Memory B cell (primary cell): Measurements from ENCODE around the gene ADCY3.
A peak's percentile ranks its signal among the peaks of the same experiment; 100 is the strongest.

Experiments
- ATAC-seq: fragments of 150-1000 bp; cut with Tn5 transposase; 2 replicates; pipeline ENCODE4 v1.10.0; 2021; ENCODE audit warnings: low read depth, mild to moderate bottlenecking, moderate library complexity
- DNase-seq, 2 donors: peaks; one replicate each; pipeline ENCODE4 v3.0.0; 2022; ENCODE audit warnings: low spot score in 2 of 2
- H3K27ac Mint-ChIP-seq: one replicate; pipeline ENCODE4 v1.8.0; 2022; ENCODE audit warnings: mild to moderate bottlenecking, moderate library complexity, mixed read lengths
- H3K27me3 Mint-ChIP-seq: one replicate; pipeline ENCODE4 v1.8.0; 2022; ENCODE audit warnings: mixed read lengths
- H3K36me3 Mint-ChIP-seq: one replicate; pipeline ENCODE4 v1.8.0; 2022; ENCODE audit warnings: mild to moderate bottlenecking, mixed read lengths
- H3K4me1 Mint-ChIP-seq: one replicate; pipeline ENCODE4 v1.8.0; 2022; ENCODE audit warnings: mixed read lengths
- H3K4me3 Mint-ChIP-seq: one replicate; pipeline ENCODE4 v1.8.0; 2022; ENCODE audit warnings: mild to moderate bottlenecking, moderate library complexity, mixed read lengths
- H3K9me3 Mint-ChIP-seq: one replicate; pipeline ENCODE4 v1.8.0; 2022; ENCODE audit warnings: mixed read lengths

ADCY3 gene

DNA sequence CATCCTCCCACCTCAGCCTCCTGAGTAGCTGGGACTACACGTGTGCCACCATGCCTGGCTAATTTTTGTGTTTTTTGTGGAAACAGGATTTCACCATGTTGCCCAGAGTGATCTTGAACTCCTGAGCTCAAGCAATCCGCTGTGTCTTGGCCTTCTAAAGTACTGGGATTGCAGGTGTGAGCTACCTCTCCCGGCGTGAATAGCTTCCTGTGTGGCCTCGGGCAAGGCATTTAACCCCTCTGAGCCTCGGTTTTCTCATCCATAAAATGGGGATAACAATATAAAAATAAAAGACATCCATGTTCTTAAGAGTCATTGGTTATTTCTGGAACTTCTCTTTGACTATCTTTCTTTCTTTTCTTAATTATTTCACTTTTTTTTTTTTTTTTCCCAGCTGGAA, 19.3 kb upstream of the ADCY3 start:
- no peak for ATAC-seq
- H3K27ac Mint-ChIP-seq = no peak overlapping the region
- H3K9me3 Mint-ChIP-seq = no peaks in the 10 kb centered on the region
- peaks cover 1% of the 10 kb centered on the region for H3K36me3 Mint-ChIP-seq
- no peaks in the 10 kb centered on the region for H3K4me1 Mint-ChIP-seq
- no peak for DNase-seq
- no peak overlapping the region for H3K4me3 Mint-ChIP-seq
- peaks cover 1% of the 10 kb centered on the region for H3K27me3 Mint-ChIP-seq

DNA sequence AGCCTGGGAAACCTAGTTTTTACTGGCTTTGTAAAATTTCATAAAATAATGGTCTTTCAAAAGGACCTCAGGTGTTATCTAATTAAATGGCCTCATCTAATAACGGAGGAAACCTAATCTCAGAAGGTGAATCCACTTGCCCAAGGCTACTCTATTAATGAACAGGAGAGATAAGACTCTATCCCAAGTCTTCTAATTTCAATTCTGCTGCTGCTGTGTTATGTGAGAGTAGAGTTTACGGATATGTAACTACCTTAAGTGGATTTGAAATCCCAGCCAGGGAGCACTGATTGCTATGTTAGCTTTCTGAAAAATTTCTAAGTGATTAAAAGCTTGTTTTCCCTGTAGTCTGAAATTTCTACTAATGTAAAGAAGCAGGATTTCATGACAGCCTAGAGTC, 17.2 kb upstream of the ADCY3 start:
- Mint-ChIP-seq H3K4me1 (no peaks in the 10 kb centered on the region), H3K9me3 (no peaks in the 10 kb centered on the region), H3K4me3 (no peak overlapping the region), H3K27ac (no peak overlapping the region), H3K27me3 (peaks cover 1% of the 10 kb centered on the region), H3K36me3 (no peaks in the 10 kb centered on the region)
- no peak for DNase-seq
- ATAC-seq = no peak

DNA sequence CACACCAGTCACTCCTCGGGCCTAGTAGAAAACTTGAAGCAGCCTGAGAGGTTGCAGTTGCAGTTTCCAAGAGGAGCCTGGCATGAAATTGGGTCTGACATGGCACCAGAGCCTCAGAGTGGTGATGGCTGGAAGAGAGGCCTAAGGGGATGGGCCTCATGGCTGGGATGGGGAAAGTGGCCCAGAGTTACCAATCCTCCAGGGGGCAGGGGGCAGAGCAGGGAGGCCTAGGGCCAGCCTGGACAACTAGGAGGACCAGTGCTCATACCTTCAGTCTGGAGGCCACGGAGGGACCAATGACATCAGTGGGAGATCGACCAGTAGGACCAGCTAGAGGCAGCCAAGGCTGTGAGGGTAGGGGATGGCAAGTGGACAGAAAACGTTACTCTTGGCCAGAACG, 15.1 kb upstream of the ADCY3 start:
- no peak overlapping the region for H3K4me3 Mint-ChIP-seq
- DNase-seq (no peak), ATAC-seq (no peak)
- no peaks in the 10 kb centered on the region for H3K36me3 Mint-ChIP-seq
- H3K4me1 Mint-ChIP-seq = peaks cover 3% of the 10 kb centered on the region
- no peaks in the 10 kb centered on the region for H3K27me3 Mint-ChIP-seq
- no peak overlapping the region for H3K27ac Mint-ChIP-seq
- no peaks in the 10 kb centered on the region for H3K9me3 Mint-ChIP-seq

DNA sequence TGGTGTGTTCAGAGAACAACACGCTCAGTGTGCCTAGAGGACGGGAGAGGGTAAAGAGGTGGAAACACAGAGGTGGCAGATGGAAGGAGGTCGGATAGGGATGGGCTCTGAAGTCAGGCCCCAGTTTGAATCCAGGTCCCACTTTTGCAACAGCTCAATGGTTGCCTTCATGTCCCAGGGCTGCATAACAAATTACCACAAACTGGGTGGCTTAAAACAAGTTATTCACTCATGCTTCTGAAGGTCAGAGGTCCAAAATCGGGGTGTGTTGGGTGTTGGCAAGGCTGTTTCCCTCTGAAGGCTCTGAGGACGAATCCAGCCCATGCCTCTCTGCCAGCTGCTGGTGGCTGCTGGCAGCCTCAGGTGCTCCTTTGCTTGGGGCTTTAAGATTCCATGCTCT, 12.7 kb upstream of the ADCY3 start:
- H3K4me1 Mint-ChIP-seq = peaks cover 3% of the 10 kb centered on the region
- H3K27me3 Mint-ChIP-seq = no peaks in the 10 kb centered on the region
- no peak overlapping the region for H3K27ac Mint-ChIP-seq
- no peaks in the 10 kb centered on the region for H3K9me3 Mint-ChIP-seq
- no peak overlapping the region for H3K4me3 Mint-ChIP-seq
- DNase-seq (no peak), ATAC-seq (no peak)
- H3K36me3 Mint-ChIP-seq = no peaks in the 10 kb centered on the region

DNA sequence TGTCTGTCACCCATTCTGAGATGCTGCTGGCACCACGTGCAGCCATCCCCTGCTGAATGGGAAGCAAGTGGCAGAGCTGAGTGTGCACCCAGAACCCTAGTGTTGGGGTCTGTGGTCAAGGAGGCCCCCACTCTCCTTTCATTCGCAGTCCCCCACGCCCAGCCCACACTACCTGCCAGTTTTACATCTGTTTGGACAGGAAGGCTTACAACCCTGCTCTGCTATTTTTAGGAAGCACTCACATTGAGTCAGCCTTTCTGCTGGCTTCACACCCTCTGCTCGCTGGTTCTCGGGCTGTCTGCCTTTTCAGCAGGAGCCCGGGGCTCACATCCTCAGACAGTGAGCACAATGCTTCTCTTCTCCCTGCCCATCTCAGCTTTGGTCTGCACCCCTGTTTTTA, 10.7 kb upstream of the ADCY3 start:
- Mint-ChIP-seq H3K4me3 (no peak overlapping the region), H3K9me3 (no peaks in the 10 kb centered on the region), H3K27ac (no peak overlapping the region), H3K27me3 (no peaks in the 10 kb centered on the region), H3K4me1 (peaks cover 10% of the 10 kb centered on the region), H3K36me3 (no peaks in the 10 kb centered on the region)
- DNase-seq = no peak
- peak; percentile 26 for ATAC-seq

DNA sequence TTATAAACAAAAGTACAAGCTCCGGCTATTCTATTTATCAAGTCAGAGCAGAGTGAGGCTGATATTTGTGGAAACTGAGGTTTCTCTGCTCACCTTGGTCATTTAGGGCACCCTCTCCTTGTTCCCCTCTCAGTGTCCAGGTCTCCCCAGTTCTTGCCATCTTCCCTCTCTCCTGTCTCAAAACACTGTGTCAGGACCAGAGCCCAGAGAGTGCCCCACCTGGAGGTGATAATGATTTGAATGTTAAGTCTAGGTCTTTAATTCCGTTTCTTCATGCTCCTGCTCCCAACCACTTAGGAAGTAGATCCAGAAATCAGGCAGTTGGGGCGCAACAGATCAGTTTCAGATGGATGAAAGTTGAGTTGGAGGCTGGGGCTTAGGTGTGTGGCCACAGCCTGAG, 9.2 kb upstream of the ADCY3 start:
- no peak for ATAC-seq
- no peak overlapping the region for H3K4me3 Mint-ChIP-seq
- no peaks in the 10 kb centered on the region for H3K27me3 Mint-ChIP-seq
- no peak for DNase-seq
- no peak overlapping the region for H3K27ac Mint-ChIP-seq
- no peaks in the 10 kb centered on the region for H3K9me3 Mint-ChIP-seq
- no peaks in the 10 kb centered on the region for H3K36me3 Mint-ChIP-seq
- peaks cover 10% of the 10 kb centered on the region for H3K4me1 Mint-ChIP-seq

DNA sequence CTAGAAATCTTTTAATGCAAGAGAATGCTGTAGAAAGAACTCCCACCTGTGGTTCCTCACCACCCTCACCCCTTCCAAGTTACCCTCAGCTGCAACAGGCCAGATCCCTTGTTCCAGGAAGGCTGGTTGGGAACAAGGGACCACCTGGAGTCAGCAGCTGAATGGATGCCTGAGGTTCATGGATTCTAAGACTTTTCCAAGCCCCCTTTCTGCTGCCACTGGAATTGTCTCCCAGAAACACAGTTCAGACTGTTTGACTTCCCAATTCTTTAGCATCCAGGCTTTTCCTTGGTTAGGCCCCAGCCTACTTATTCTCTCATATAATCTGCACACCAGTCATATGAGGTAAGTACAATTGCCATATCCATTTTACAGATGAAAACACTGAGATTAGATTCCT, 8.0 kb upstream of the ADCY3 start:
- Mint-ChIP-seq H3K9me3 (no peaks in the 10 kb centered on the region), H3K27ac (no peak overlapping the region), H3K36me3 (no peaks in the 10 kb centered on the region), H3K27me3 (no peaks in the 10 kb centered on the region), H3K4me1 (peaks cover 10% of the 10 kb centered on the region), H3K4me3 (no peak overlapping the region)
- no peak for DNase-seq
- ATAC-seq = no peak

DNA sequence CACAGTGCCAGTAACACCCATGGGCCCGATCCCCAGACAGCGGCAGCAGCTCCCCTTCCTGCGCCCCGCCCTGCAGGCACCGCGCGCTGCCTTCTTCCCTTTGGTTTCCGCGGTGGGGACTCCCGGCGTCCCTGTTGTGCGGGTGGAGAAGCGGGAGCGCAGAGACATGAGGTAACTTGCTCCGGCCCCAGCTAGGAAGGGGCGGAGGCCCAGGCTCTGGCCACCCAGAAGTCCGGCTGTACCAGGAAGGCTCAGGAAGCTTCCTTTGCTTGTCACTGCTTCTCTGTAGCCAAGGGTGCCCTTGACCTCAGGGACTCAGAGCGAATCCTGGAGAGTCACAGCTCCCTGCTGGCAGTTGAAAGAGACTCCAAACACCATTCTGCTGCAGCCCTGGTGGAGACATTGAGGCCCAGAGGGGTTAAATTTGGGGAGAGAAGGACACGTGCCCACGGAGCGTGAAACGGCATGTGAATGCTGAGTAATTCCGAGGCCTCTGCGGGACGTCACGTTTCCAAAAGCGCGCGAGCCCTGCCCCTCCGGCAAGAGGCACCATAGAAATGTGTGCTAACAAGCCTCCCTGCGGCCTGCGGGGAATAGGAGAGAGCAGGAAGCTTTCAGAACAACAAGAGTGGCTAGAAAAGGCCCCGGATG, 6.7 kb upstream of the ADCY3 start:
- no peaks in the 10 kb centered on the region for H3K27me3 Mint-ChIP-seq
- ATAC-seq (peak; percentile 37), DNase-seq (no peak)
- H3K4me3 Mint-ChIP-seq = no peak overlapping the region
- H3K4me1 Mint-ChIP-seq = peaks cover 10% of the 10 kb centered on the region
- no peak overlapping the region for H3K27ac Mint-ChIP-seq
- H3K36me3 Mint-ChIP-seq = no peaks in the 10 kb centered on the region
- no peaks in the 10 kb centered on the region for H3K9me3 Mint-ChIP-seq

DNA sequence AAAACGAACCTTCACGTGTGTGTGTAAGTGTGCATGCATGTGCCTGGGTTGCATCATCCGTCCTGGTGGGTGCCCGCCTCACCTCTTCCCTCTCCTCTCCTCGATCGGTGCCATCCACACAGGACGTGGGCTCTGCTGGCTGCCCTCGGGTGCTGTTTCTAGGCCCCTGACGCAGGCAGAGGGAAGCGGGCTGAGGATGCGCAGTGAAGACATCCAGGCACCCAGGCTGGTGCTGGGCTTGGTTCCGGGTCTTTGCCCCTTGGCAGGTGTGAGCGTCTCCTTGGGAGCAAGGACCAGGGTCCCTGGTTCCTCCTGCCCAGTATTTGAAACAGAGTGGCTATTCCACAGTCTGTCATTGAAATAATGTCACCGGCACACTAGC, 6.2 kb upstream of the ADCY3 start:
- Mint-ChIP-seq H3K4me1 (peaks cover 10% of the 10 kb centered on the region), H3K27me3 (no peaks in the 10 kb centered on the region), H3K9me3 (no peaks in the 10 kb centered on the region), H3K4me3 (no peak overlapping the region), H3K36me3 (no peaks in the 10 kb centered on the region), H3K27ac (no peak overlapping the region)
- ATAC-seq = no peak
- DNase-seq = no peak

DNA sequence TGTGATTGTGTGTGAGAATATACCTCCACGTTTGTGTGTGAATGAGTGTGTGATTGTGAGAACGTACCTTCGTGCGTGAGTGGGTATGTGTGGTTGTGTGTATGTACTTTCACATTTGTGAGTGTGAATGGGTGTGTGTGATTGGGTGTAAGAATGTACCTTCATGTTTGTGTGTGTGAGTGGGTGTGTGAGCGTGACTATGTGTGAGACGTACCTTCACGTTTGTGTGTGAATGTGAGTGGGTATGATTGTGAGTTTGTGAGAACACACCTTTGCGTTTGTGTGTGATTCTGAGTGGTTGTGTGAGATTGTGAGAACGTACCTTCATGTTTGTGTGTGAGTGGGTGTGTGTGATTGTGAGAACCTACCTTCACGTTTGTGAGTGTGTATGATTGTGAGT, 5.8 kb upstream of the ADCY3 start:
- DNase-seq (no peak), ATAC-seq (no peak)
- no peak overlapping the region for H3K27ac Mint-ChIP-seq
- H3K4me1 Mint-ChIP-seq = peaks cover 10% of the 10 kb centered on the region
- H3K27me3 Mint-ChIP-seq = no peaks in the 10 kb centered on the region
- H3K36me3 Mint-ChIP-seq = no peaks in the 10 kb centered on the region
- no peaks in the 10 kb centered on the region for H3K9me3 Mint-ChIP-seq
- H3K4me3 Mint-ChIP-seq = no peak overlapping the region

DNA sequence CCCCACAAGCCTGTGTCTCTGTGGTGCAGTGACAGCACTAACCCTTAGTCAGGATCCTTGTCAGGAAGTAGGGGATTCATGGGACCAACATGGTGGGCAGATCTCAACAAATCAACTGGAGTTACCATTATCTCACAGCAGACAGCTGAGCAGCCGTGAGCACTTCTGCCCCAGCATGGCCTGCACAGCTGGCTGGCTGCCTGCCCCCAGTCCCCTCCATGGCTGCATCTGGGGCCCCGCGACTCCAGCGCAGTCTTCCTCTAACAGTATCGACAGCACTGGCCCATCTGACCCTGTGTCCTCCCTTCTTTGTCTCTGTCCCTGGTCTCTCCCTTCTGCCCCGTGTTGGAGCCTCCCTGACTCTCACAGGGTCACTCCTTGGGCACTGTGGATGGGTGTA, 4.7 kb upstream of the ADCY3 start:
- Mint-ChIP-seq H3K27me3 (no peaks in the 10 kb centered on the region), H3K4me1 (peaks cover 13% of the 10 kb centered on the region), H3K36me3 (no peaks in the 10 kb centered on the region), H3K27ac (no peak overlapping the region), H3K4me3 (no peak overlapping the region), H3K9me3 (no peaks in the 10 kb centered on the region)
- ATAC-seq (no peak), DNase-seq (no peak)

DNA sequence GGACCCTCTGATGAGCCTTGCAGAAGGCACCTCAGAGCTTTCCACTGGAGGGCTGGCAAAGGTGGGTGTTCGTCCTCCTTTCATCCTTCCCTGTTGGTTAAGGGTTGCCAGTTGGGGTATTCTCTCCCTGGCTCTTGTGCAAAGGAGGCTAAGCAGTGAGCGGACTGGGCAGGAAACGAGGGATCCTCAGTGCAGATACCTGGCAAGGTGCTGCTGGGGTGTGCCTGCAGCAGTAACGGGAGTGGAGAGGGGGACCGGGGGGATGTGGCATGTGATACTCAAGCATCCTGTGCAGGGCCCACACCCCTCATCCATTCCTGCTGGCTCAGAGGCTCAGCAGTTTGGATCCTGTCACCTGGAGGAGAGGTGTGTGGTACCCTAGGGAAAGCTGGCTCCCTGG, 4.2 kb upstream of the ADCY3 start:
- no peak for ATAC-seq
- DNase-seq = no peak
- no peak overlapping the region for H3K27ac Mint-ChIP-seq
- H3K27me3 Mint-ChIP-seq = no peaks in the 10 kb centered on the region
- H3K4me3 Mint-ChIP-seq = no peak overlapping the region
- H3K4me1 Mint-ChIP-seq = peaks cover 14% of the 10 kb centered on the region
- H3K36me3 Mint-ChIP-seq = no peaks in the 10 kb centered on the region
- H3K9me3 Mint-ChIP-seq = no peaks in the 10 kb centered on the region

DNA sequence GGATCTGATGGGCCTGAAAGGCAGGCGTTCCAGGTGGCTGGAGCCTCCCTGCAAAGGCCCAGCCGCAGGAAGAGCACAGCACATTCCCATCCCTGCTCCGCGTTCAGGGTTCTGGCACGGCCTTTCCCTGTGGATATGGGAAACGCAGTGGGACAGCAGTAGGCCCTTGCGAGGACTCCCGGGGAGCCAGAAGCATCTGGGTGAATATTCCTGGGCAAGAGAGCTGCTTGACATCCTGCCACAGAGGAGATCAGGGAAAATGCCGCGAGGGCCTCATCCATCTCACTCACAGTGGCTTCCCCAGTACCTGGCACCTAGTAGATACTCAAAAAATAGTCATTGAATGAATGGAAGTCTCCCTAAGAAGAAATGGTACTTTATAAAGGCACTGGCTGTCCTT, 3.1 kb upstream of the ADCY3 start:
- Mint-ChIP-seq H3K4me3 (no peak overlapping the region), H3K36me3 (no peaks in the 10 kb centered on the region), H3K27ac (no peak overlapping the region)

DNA sequence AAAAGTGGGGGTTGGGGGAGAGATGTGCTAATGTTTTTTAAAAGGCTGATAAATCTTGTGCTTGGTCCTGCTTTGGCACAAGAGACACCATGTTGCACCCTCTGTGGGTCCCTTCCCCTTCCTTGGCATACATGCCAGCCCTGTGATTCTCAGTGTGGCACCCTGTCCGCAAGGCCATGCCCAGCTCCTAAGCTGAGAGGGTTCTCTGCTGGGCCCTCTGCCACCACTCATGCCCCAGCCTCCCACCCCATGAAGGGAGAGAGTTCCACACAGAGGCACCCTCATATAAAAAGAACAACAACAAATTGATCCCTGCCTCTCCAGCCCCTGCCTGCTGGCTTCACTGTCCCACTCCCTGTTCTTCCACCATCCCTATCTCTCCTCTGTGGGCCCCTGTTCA, 2.5 kb upstream of the ADCY3 start:
- Mint-ChIP-seq H3K27me3 (no peaks in the 10 kb centered on the region), H3K4me1 (peaks cover 23% of the 10 kb centered on the region), H3K9me3 (no peaks in the 10 kb centered on the region), H3K36me3 (no peaks in the 10 kb centered on the region), H3K27ac (no peak overlapping the region), H3K4me3 (no peak overlapping the region)
- no peak for DNase-seq
- no peak for ATAC-seq

More for the DNA sequence above, 3.1 kb upstream of the ADCY3 start:
- Mint-ChIP-seq H3K9me3 (no peaks in the 10 kb centered on the region), H3K27me3 (no peaks in the 10 kb centered on the region), H3K4me1 (peaks cover 21% of the 10 kb centered on the region)
- no peak for ATAC-seq
- no peak for DNase-seq

DNA sequence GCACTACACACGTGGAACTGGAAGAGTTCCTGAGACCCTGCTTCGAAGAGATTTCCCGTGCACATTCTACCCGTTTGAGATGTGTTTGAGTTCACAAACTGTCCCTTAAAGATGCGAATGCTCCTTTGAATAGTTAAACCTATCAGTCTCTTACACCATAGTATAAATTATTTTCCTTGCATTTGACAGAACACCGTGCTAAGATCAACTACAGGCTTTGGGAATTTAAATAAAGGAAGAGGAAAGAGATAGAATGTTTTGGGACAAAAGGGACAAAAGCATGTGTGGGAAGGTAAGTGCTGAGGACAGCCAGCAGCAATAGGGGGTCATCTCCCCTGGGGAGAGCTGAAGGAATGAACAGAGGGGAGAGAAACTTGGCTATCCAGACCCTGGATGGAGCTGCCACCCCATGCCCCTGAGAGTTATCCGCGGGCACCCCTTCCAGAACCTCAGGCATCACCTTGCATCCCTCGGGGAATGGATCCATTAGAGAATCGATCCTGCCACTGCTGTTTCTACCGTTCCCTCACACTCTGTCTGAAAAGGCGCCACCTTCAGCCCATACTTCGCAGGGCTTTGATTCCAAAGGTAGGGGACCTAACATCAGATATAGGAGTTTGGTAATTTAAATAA, 888 bp upstream of the ADCY3 start:
- Mint-ChIP-seq H3K27me3 (no peaks in the 10 kb centered on the region), H3K9me3 (no peaks in the 10 kb centered on the region), H3K4me1 (peaks cover 19% of the 10 kb centered on the region), H3K4me3 (peak overlapping the region; percentile 85), H3K27ac (no peak overlapping the region), H3K36me3 (no peaks in the 10 kb centered on the region)
- DNase-seq (no peak), ATAC-seq (peak; percentile 15)
